WI38 (cell line): ENCODE data around the gene TMEM163.

Source experiments
- H3K4me3 ChIP-seq: 2 replicates; pipeline ENCODE4 v1.5.1; 2011; ENCODE audit warnings: low read depth, mild to moderate bottlenecking, control low read depth, low read length
- CTCF ChIP-seq: IDR thresholded peaks from 2 replicates; pipeline ENCODE4 v1.5.1; 2012; ENCODE audit warnings: low read depth, mild to moderate bottlenecking, control low read depth, low read length

Gene TMEM163

DNA sequence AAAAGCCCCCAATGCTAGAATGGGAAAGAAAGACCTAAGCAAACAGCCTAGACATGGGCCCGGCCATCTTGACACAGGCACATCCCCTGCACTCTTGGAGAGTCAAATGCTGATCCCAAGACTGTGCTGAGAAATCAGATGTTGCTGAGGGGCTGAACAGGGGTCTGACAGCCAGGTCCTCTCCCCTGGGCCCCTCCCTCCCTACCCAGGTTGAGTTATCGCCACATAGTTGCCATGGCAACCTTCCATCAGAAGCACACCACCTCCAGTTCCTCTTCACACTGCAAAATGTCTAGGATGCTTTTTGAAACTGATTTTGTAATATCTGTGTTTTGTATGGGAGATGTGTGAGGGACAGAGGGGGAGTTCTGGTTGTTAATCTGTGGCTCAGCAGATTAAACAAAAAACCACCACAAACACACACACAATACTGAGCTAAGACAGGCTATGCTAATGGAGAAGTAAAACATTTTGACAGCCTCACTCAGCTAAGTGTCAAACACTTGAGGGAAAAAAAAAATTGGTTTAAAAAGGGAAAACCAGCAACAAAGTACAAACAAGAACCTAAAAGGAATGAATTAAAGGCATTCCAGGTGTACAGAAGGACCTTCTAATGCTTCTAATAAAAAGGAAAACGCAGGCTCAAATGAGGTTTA is 88.2 kb downstream of the TMEM163 start:
- H3K4me3 ChIP-seq = no peak overlapping the region
- no peak for TF ChIP-seq CTCF

DNA sequence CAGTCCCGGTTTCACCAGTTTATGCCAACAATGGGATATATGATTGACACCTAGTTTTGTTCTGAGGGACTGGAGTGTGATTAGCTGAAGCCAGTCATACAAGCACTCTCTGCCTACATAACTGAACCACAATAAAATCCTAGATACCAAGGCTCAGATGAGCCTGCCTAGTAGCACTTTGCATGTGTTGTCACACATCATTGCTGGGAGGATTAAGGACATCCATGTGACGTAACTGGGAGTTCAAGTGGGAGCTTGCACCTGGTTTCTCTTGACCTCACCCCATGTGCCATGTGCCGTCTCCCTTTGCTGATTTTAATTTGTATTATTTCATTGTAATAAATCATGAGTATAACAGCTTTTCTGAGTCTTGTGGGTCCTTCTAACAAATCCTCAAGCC is 90.3 kb downstream of the TMEM163 start:
- no peak for TF ChIP-seq CTCF
- H3K4me3 ChIP-seq = no peak overlapping the region

- no peak for TF ChIP-seq CTCF
- H3K4me3 ChIP-seq = no peak overlapping the region
These were observed 92.0 kb downstream of the TMEM163 start for GRCh38 chr2:134626781-134627180.

DNA sequence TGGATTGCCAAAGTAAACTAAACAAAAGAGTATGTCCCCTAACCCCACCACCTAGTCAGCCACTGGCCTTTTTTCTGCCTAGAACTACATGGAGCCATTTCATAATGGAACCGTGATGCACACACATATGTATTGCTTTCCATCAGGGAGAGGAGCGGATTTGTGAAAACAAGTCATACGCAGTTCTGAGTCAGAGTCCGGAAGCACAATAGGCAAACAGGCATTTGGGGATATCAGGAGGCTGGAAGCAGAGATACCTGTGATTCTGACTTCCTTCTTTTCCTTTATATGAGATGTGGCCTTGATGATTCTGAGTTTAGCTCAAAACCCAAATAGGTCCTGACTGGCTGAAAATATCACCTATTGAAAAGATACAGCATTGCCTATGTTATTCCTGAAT is 93.5 kb downstream of the TMEM163 start:
- no peak overlapping the region for H3K4me3 ChIP-seq
- no peak for TF ChIP-seq CTCF

DNA sequence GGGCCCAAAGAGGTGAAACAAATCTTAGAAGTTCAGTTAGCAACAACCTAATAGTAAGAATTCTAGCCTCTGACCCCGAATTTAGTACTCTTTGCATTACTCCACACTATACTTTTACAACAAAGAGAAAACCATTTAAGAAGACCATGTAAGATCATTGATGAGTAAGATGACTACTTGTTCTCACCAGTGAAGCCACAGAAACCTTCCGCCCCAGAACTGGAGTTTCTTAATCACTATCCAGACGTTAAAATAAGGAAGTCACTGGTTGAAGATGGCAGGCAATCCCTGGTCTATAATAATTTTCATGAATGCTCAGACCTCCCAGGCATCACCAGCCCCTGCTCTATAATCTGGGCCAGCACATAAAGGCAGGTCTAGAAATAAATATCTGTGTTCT is 95.0 kb downstream of the TMEM163 start:
- TF ChIP-seq CTCF = no peak
- H3K4me3 ChIP-seq = no peak overlapping the region

DNA sequence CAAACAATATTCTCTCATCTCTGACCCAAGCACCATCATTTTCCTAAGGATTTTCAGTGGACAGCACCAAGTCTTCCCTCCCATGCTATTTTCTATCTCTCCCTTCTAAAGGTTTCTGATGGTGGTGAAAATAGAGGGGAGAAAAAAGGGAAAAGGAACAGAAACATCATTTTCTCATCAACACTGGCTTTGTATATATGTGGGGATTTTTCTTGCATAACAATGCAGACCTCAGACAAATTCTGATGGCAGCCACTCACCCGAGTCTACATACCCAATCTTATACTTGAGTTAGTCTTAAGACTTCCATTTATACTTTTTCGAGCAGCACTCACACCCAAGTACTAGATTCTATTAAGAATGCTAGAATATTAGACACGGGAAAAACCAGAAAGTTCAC is 95.8 kb downstream of the TMEM163 start:
- TF ChIP-seq CTCF = no peak
- no peak overlapping the region for H3K4me3 ChIP-seq

DNA sequence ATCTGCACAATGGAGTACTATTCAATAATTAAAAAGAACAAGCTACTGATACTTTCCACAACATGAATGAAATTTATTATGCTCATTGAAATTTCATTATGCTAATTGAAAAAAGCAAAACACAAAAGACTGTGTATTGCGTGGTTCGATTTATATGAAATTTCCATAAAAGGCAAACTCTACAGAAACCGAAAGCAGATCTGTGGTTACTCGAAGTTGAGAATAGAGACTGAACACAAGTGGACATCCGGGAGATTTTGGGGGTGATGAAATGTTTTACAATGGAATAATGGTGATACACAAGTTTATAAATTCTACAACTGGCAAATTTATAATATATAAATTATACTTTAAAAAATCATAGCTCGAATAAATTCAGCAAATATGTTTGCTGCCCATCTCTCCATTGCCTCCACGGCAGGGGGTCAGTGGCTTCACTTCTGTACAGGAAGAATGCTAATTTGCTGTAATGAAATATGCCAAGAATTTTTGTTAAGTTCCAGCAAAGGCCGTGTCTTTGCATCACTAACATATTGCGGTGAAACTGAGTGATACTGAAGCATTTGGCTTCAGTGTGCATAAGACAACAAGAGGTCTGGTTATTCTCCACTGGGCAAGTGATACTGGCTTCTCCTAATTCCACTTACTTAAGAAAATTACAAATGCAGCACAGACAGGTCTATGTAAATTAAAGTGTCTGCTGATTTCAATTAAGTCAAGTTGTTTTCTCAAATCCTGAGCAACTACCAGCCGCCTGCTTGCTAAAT is 96.7 kb downstream of the TMEM163 start:
- TF ChIP-seq CTCF = no peak
- no peak overlapping the region for H3K4me3 ChIP-seq
